ENCODE results near the gene C16orf87. TPM values are rescaled to one million over a fixed set of nuclear protein-coding genes. Genes with fewer than 3 reads are reported as not detected.

The C16orf87 gene
- total RNA-seq, 1 experiment from 2014 or later: 10.2 TPM

DNA sequence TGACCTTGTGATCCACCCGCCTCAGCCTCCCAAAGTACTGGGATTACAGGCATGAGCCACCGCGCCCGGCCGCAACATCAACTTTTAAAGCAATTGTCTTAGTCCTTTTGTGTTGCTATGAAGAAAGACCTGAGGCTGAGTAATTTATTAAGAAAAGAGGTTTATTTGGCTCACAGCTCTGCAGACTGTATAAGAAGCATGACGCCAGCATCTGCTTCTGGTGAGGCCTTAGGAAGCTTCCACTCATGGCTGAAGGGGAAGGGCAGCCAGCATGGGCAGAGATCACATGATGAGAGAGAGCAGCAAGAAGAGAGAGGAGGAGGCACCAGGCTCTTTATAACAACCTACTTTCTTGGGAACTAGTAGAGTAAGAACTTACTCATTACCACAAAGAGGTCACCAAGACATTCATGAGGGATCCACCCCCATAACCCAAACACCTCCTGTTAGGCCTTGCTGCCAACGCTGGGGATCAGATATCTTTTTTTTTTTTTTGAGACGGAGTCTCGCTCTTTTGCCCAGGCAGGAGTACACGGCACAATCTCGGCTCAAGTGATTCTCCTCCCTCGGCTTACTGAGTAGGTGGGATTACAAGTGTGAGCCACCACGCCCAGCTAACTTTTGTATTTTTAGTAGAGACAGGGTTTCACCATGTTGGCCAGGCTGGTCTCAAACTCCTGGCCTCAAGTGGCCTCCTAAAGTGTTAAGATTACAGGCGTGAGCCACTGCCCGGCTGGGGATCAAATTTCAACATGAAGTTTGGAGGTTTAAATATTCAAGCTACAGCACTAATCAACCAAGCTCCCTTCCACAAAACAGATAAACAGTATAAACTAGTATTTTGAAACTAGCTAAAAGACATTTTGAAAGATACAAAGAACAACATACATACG, 31.8 kb upstream of the C16orf87 start:
- H3K27me3 ChIP-seq (ENCODE audit: insufficient read depth, low read length): no peaks in the 10 kb centered on the region
- intact Hi-C loops (cut with micrococcal nuclease): no loop called here
- H3K79me2 ChIP-seq (ENCODE audit: insufficient read depth, low read length): no peaks in the 10 kb centered on the region
- no peak overlapping the region for H3K4me2 ChIP-seq (ENCODE audit: low read length)
- no peaks in the 10 kb centered on the region for H3K9me3 ChIP-seq (ENCODE audit: control insufficient read depth in 1 of 2, insufficient read depth in 1 of 2, low read depth in 1 of 2, low read length in 2 of 2)
- H3K4me3 ChIP-seq (replicated peaks in 1 of 2; ENCODE audit: low read depth in 1 of 2, low read length in 2 of 2): no peak overlapping the region
- CTCF ChIA-PET: interaction anchor here (0.9 kb wide), 1 partner anchor 9 kb away, joined by 4 read pairs; no protein-coding TSS in a partner anchor
- TF ChIP-seq JUND (IDR thresholded peaks at IDR 0.05) (no peak), SIN3A (IDR thresholded peaks at IDR 0.05; ENCODE audit: low read depth) (no peak), TCF7L2 (IDR thresholded peaks at IDR 0.05; ENCODE audit: borderline replicate concordance, extremely low read depth, insufficient read depth, insufficient read length) (no peak), POLR2AphosphoS5 (IDR thresholded peaks at IDR 0.05; ENCODE audit: low read depth, low read length) (no peak), CEBPB (IDR thresholded peaks at IDR 0.05; ENCODE audit: low read depth) (no peak), ZFX (IDR thresholded peaks at IDR 0.05) (no peak), FOSL1 (IDR thresholded peaks at IDR 0.05; ENCODE audit: low read depth) (no peak), POLR2A (IDR thresholded peaks at IDR 0.05; ENCODE audit: borderline replicate concordance, extremely low read depth, insufficient read depth, insufficient read length) (no peak), REST (IDR thresholded peaks at IDR 0.05; ENCODE audit: low read depth) (no peak), CBX3 (IDR thresholded peaks at IDR 0.05; ENCODE audit: low read depth) (no peak), ZNF274 (IDR thresholded peaks at IDR 0.05; ENCODE audit: low read depth, low read length) (no peak), YY1 (IDR thresholded peaks at IDR 0.05; ENCODE audit: extremely low read depth, insufficient replicate concordance, low read depth, low read length) (no peak), ELF1 (IDR thresholded peaks at IDR 0.05; ENCODE audit: borderline replicate concordance, low read depth) (no peak), EGR1 (IDR thresholded peaks at IDR 0.05; ENCODE audit: low read depth) (no peak), EZH2 (IDR thresholded peaks at IDR 0.05) (no peak), EZH2phosphoT487 (IDR thresholded peaks at IDR 0.05; ENCODE audit: borderline replicate concordance) (no peak), RAD21 (IDR thresholded peaks at IDR 0.05; ENCODE audit: low read depth) (no peak), MAX (IDR thresholded peaks at IDR 0.05) (no peak)
- TF ChIP-seq, protein P1, sequence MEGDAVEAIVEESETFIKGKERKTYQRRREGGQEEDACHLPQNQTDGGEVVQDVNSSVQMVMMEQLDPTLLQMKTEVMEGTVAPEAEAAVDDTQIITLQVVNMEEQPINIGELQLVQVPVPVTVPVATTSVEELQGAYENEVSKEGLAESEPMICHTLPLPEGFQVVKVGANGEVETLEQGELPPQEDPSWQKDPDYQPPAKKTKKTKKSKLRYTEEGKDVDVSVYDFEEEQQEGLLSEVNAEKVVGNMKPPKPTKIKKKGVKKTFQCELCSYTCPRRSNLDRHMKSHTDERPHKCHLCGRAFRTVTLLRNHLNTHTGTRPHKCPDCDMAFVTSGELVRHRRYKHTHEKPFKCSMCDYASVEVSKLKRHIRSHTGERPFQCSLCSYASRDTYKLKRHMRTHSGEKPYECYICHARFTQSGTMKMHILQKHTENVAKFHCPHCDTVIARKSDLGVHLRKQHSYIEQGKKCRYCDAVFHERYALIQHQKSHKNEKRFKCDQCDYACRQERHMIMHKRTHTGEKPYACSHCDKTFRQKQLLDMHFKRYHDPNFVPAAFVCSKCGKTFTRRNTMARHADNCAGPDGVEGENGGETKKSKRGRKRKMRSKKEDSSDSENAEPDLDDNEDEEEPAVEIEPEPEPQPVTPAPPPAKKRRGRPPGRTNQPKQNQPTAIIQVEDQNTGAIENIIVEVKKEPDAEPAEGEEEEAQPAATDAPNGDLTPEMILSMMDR (IDR thresholded peaks at IDR 0.05 in 2 of 3, conservative IDR thresholded peaks at IDR 0.05 in 1 of 3; ENCODE audit: borderline replicate concordance in 1 of 3, insufficient read depth in 1 of 3, low read depth in 2 of 3, low read length in 2 of 3): no peak
- no peak overlapping the region for H2AFZ ChIP-seq (ENCODE audit: low read depth, low read length, poor library complexity, severe bottlenecking)
- no peaks in the 10 kb centered on the region for H3K9me2 ChIP-seq (ENCODE audit: insufficient read depth)
- no peak overlapping the region for H3K27ac ChIP-seq (ENCODE audit: low read depth, low read length)
- RAD21 ChIA-PET (ENCODE audit: low non-redundant PET in 1 of 2, low total read pairs in 2 of 2, uncharacterized antibody in 2 of 2, unreplicated experiment in 2 of 2): no interaction called here
- peaks cover 18 to 40% of the 10 kb centered on the region in 2 experiments for H3K4me1 ChIP-seq (ENCODE audit: control insufficient read depth in 1 of 2, insufficient read depth in 2 of 2, low read length in 2 of 2)
- no peaks in the 10 kb centered on the region for H4K20me1 ChIP-seq (ENCODE audit: insufficient read depth)
- ATAC-seq: no peak
- DNase-seq (ENCODE audit: low read depth, low spot score): no peak
- H3K9ac ChIP-seq (ENCODE audit: low read length): no peak overlapping the region
- BruUV-seq (replicated peaks): no TSS peak
- no peaks in the 10 kb centered on the region for H3K36me3 ChIP-seq (ENCODE audit: control insufficient read depth in 1 of 2, insufficient read depth in 2 of 2, low read length in 2 of 2)
- POLR2A ChIA-PET: interaction anchor here (0.7 kb wide), 1 partner anchor 1302 kb away, joined by 3 read pairs; no protein-coding TSS in a partner anchor

Measured in HCT116 (cell line).